SH-SY5Y (cell line): ENCODE measurements around the gene SRSF8.

Source experiments
- GATA2 ChIP-seq: IDR thresholded peaks from 2 replicates; pipeline ENCODE4 v1.6.1; 2011; ENCODE audit warnings: mild to moderate bottlenecking, low read depth, low read length
- GATA3 ChIP-seq: IDR thresholded peaks from 2 replicates; pipeline ENCODE4 v1.6.1; 2011; ENCODE audit warnings: low read depth, mild to moderate bottlenecking, low read length, moderate library complexity

DNA sequence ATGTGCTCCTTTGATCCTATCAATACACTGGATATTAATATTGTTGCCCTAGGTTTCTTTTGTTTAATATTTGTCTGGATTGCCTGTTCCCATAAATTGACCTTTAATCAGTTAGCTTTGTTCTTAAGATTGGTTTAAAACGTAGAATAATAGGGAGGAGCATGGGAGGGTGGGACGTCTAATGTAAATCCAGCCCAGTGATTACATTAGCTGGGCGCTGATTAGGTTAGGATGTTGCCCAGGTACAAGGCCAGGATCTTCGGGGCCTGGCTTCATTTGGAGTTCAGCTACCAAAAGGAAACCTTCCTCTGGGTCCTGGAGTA lies at the start of gene SRSF8:
- no peak for TF ChIP-seq GATA2
- TF ChIP-seq GATA3 = no peak
